NB4 (cell line): Measurements from ENCODE around the gene CGB7.

Experiments used
- DNase-seq: peaks from one replicate; pipeline ENCODE4 v3.0.0; 2010; ENCODE audit warnings: low read depth
- H3K4me3 ChIP-seq: one replicate; pipeline ENCODE4 v1.5.1; 2011; ENCODE audit warnings: mild to moderate bottlenecking, low read depth, low read length, moderate library complexity
- MAX ChIP-seq: IDR thresholded peaks from 2 replicates; pipeline ENCODE4 v1.6.1; 2011; ENCODE audit warnings: low read depth, low read length
- MYC ChIP-seq: IDR thresholded peaks from 2 replicates; pipeline ENCODE4 v1.6.1; 2011; ENCODE audit warnings: low read depth, low read length
- POLR2A ChIP-seq: IDR thresholded peaks from 2 replicates; pipeline ENCODE4 v1.6.1; 2011; ENCODE audit warnings: mild to moderate bottlenecking; ENCODE audit not compliant: insufficient read length; ENCODE audit errors: extremely low read depth
- TF ChIP-seq, protein P1 (sequence below): IDR thresholded peaks from one replicate; pipeline ENCODE4 v1.5.1; 2012; ENCODE audit warnings: low read depth, low read length

The CGB7 gene

DNA sequence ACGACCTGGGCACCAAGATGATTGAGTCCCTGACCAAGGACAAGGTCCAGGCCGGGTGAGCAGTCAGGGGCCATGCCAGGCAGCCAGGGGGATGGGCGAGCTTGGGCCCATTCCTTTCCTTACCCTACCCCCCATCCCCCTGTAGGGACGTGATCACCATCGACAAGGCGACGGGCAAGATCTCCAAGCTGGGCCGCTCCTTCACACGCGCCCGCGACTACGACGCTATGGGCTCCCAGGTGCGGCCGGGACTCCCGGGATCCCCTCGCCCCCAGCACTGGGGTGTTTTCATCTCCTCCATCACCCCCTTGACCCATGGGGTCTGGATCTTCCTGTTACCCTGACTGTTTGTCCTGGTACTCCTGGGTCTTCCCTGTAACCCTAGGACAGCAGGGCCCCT is 47.7 kb downstream of the CGB7 start:
- TF ChIP-seq, protein P1, sequence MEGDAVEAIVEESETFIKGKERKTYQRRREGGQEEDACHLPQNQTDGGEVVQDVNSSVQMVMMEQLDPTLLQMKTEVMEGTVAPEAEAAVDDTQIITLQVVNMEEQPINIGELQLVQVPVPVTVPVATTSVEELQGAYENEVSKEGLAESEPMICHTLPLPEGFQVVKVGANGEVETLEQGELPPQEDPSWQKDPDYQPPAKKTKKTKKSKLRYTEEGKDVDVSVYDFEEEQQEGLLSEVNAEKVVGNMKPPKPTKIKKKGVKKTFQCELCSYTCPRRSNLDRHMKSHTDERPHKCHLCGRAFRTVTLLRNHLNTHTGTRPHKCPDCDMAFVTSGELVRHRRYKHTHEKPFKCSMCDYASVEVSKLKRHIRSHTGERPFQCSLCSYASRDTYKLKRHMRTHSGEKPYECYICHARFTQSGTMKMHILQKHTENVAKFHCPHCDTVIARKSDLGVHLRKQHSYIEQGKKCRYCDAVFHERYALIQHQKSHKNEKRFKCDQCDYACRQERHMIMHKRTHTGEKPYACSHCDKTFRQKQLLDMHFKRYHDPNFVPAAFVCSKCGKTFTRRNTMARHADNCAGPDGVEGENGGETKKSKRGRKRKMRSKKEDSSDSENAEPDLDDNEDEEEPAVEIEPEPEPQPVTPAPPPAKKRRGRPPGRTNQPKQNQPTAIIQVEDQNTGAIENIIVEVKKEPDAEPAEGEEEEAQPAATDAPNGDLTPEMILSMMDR = no peak
- TF ChIP-seq POLR2A = no peak
- no peak for TF ChIP-seq MAX
- TF ChIP-seq MYC = no peak
- no peak for DNase-seq
- no peak overlapping the region for H3K4me3 ChIP-seq

DNA sequence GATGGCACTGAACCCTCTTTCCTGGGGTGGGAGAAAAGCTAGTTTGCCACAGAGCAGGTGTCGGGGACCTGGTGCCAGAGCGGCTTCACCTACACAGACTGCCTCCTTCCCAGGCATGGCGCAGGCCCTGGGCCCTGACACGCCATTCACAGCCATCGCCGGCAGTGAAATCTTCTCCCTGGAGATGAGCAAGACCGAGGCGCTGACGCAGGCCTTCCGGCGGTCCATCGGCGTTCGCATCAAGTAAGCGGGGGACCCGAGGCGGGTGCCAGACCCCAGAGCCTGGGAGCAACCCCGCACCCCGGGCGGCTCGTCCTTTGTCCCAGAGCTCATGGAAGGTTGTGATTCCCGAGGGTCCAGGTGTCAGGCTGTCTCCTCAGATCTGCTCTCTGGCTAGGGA is 50.6 kb downstream of the CGB7 start:
- TF ChIP-seq POLR2A = no peak
- no peak for TF ChIP-seq MYC
- TF ChIP-seq, protein P1 = no peak
- no peak for TF ChIP-seq MAX
- H3K4me3 ChIP-seq = no peak overlapping the region
- DNase-seq = no peak

DNA sequence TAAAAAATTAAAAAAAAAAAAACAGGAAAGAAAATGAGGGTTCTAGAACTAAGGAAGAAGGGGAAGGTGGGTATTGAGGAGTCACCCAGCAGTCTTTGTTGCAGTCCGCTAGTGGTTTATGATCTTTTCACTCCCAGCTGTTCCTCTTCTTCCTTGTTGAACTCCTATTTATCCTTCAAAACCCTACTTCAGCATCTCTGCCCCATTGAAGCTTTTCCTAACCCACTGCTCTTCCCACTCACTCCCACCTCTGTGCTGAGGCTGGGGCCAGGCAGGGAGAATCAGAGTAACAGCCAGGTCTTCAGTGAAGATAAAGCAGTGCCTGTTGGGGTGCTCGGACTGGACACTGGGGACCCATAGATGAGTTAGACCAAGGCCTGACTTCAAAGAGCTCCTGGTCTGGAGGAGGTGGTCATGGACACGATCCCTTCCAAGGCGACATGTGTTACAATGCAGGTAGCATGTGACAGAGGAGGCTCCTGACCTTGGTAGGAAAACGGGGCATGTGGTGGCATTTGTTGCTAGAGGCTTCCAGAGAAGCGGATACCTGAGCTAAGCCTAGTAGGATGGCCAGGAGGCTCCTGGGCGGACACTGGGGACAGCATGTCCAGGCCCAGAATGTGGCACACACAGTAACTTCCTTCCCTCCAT is 52.5 kb downstream of the CGB7 start:
- H3K4me3 ChIP-seq = no peak overlapping the region
- no peak for DNase-seq
- TF ChIP-seq, protein P1 = no peak
